Jurkat, Clone E6-1 (cell line): ENCODE data around the gene CIP2A. TPM values are rescaled to one million over a fixed set of nuclear protein-coding genes. Genes with fewer than 3 reads are reported as not detected.
"Not testable (repeated sequence)": the region's sequence is repeated elsewhere in the genome, so short reads cannot be mapped to it uniquely, and the experiment has no call there.

ENCODE experiments used
- DNase-seq: peaks from one replicate; pipeline ENCODE4 v3.0.0-alpha.2; 2011; ENCODE audit warnings: low read depth, low spot score
- H3K4me3 ChIP-seq: 2 replicates; pipeline ENCODE4 v1.5.1; 2011; ENCODE audit warnings: mild to moderate bottlenecking, low read length, control low read depth, moderate library complexity
- polyA plus RNA-seq: library from polyadenylated mRNA; unstranded; fragments of >200 nt; gene quantifications from one replicate; pipeline ENCODE4 v1.2.1, GENCODE V29; 2012; ENCODE audit warnings: missing spikeins; ENCODE audit not compliant: insufficient read length, insufficient read depth

Gene CIP2A
- 34.9 TPM for polyA plus RNA-seq

DNA sequence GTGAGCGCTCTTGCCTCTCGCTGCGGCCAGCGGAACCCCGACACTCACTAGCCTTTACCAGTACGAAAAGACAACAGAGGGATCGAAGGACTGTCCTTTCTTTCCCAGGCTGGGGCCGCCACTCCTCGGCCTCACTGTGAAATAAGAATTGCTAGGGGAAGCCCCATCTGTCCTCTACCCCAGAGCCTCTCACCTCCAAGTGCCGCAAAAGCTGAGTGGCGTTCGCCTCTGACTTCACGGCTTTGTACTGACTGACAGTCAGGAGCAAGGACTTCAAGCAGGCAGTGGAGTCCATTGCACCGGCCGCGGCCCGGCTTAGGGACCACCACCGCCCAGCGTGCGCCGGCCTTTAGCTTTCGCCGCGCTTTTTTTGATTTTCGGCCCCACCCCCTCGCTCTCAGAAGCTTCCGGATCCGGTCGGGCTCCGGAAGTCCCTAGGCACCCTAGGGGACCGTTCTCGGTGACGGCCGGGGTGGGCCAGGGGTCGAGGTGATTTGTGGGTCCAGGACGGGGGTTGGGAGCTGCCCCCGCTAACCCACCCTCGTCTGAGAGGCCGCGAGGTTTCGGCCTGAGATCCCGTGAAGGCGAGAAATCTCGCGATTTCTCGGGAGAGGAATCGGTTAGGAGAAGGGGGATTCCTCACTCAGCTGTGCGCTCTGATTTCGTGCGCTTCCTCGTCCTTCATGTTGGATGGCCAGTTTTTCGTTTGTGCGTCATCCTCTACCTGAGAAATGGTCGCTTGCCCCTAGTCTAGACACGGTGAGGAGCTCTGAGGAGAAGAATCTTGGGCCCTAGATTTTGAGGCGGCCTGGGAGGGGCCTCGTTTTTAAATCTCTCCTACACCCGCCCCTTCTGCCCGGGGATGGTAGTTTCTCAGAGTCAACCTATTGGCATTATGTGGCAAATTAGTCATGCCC lies at the start of gene CIP2A, which contains the start of gene DZIP3:
Gene CIP2A (minus strand): TSS at position 358 of the 917 bp plus-strand sequence. CDS start 63 bp downstream, at position 295.
Gene DZIP3 (plus strand): TSS at position 642 of the 917 bp plus-strand sequence. CDS start 15,685 bp downstream, outside the sequence.
- DNase-seq: peak; percentile 87
- peak within 1 kb of the TSS; percentile 92 for H3K4me3 ChIP-seq

DNA sequence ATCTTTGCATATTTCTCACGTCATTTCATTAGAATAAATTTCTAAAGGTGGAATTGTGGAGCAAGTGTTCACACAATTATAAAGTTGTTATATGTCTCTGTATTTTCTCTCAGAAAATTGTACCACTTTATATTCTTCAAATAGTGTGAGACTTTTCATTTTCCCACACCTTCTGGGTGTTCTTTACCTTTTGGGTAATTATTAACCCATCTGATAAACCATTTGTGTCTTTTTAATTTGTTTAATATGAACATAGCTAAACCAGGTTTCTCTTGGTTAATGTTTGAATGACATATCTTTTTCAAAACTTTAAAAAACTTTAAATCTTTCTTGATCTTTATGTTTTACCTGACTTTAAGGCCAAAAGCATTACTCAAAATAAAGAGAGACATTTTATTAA lies 40.7 kb upstream of the CIP2A start:
- H3K4me3 ChIP-seq: no peak overlapping the region
- no peak for DNase-seq

DNA sequence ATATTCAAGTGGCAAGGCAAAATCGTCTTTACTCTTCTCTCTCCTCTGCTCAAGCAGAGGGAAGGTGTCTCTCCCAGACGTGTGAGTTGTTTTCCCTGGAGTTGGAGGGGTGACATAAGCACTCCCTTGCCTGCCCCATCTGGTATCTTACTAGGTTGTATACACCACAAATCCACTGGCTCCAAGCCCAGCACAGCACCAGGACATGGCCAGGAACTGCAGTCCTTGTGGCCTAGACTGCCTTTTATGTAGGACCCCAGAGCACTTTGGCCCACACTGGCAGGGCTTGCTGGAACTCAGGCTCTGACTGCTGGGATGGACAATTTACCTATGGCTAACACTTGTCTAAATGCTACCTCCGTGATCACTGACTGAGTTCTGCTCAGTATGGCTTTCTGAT lies 34.3 kb upstream of the CIP2A start:
- H3K4me3 ChIP-seq: no peak overlapping the region
- no peak for DNase-seq

DNA sequence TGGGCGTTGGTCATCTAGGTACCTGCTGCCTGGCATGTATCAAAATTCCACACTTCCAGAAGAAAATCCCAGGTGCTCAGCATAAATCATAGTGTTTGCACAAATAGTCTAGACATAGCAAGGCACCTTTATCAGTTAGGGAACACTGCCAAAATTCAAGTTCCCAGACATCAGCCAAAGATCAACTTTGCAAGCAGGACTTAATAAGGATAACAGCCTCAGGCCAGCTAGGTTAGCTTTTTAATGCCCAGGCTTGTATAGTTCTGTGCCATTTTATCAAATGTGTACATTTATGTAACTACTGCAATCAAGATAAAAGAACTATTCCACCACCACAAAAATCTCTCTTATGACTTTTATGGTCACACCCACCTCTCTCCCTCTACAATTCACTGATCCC lies 31.0 kb upstream of the CIP2A start:
- no peak for DNase-seq

DNA sequence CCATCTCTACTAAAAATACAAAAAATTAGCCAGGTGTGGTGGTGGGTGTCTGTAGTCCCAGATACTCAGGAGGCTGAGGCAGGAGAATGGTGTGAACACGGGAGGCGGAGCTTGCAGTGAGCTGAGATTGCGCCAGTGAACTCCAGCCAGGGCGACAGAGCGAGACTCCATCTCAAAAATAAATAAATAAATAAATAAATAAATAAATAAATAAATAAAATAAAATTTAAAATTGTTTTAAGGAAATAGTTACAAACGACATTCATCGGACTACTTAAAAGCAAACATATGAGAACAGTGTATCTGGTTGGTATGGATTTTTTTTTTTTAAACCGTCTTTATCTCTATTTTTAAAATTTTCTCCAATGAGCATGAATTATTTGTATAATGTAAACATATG lies 26.9 kb upstream of the CIP2A start:
- H3K4me3 ChIP-seq, DNase-seq: not testable (repeated sequence)

More for the DNA sequence above, 31.0 kb upstream of the CIP2A start:
- no peak overlapping the region for H3K4me3 ChIP-seq

DNA sequence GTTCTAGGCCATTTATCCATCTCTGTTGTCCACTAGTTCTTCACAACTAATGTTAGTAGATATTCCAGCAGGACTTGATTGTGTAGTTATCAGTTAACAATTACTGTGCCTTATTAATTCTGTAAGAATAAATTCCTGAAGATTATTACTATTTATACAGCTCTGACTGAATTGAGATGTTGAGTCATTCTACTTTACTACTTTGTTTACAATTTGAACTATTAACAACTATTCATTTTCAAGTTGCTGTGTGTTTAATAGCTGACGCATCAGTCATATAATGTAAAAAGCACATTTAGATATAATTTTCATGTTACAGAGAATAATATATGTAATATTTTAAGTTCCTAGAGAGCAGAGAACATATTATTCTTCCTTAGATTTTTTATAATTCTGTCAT lies 21.4 kb upstream of the CIP2A start:
- H3K4me3 ChIP-seq: no peak overlapping the region
- DNase-seq: no peak

DNA sequence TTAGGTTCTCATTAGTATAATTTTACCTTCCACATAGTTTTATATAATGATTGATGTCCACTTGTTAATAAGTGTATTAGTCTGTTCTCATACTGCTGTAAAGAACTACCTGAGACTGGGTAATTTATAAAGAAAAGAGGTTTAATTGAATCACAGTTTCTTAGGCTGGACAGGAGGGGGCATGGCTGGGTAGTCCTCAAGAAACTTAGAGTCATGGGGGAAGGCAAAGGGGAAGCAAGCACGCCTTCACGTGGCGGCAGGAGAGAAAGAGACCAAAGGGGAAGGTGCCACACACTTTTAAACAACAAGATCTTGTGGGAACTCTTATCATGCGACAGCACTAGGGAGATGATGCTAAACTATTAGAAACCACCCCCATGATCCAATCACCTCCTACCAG lies 19.5 kb upstream of the CIP2A start:
- H3K4me3 ChIP-seq: no peak overlapping the region
- DNase-seq: peak; percentile 3

DNA sequence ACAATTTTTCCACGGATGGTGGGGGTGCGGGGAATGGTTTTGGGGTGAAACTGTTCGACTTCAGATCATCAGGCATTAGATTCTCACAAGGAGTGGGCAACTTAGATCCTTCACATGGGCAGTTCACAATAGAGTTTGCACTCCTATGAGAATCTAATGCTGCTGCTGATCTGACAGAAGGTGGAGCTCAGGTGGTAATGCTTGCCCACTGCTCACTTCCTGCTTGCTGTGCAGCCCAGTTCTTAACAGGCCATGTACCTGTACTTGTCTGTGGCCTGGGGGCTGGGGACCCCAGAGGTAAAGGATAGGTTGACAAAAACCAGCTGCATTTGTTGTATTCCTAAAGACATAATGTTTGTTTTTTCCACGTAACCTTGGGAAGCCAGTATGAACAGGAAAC lies 16.3 kb upstream of the CIP2A start:
- H3K4me3 ChIP-seq: no peak overlapping the region
- no peak for DNase-seq

DNA sequence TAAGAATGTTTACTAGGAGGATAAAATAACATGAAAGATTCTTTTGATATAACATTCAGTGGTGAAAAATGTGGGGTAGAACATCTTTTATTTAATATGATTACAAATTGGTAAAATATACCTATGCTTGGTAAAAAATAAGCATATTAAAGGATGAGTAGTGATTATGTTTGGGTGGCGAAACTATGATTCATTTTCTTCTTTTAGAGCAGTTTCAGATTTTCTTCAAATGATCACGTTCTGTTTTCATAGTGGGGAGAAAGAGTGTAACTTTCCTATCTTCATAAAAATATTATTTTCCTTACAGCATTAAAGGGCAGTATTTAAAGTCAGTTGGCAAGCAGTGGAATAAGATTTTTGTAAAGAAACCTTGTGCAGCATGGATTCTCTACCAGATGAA lies 15.8 kb upstream of the CIP2A start:
- no peak overlapping the region for H3K4me3 ChIP-seq
- no peak for DNase-seq

DNA sequence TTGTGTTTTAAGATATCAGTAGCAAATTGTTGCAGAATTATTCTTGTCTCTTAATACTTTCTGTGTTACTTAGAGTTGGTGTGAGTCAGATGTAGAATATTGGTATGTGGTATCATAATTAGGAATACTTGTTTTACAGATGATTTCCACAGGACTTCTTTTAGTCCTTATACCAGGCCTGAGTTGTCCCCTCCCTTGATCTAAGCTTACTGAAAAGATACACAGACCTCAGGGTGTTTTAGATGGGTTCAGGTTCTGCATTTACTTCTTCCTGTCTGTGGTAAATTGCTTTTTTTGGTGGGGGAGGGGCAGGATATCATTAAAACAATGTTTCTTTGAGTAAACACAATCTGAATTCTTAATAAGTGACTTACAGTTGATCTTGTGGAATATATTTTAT lies 14.5 kb upstream of the CIP2A start:
- no peak overlapping the region for H3K4me3 ChIP-seq
- DNase-seq: peak; percentile 48

DNA sequence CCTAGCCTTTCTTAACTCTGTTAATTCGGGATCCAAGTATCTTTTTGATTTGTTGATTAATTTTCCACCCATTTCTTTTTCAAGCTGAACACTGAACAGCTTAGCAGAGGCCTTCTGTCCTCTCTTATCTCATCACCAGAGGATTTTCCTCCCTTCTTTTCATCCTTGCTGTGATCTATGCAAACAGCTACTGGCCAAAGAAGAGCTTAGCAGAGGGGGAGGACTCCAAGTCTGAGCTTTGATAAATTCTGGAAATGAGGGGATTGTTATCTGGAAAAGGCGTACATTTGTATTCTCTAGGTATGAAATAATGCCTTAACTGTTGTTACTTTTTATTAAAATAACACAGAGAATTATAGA lies 13.7 kb upstream of the CIP2A start:
- DNase-seq: no peak
- no peak overlapping the region for H3K4me3 ChIP-seq

DNA sequence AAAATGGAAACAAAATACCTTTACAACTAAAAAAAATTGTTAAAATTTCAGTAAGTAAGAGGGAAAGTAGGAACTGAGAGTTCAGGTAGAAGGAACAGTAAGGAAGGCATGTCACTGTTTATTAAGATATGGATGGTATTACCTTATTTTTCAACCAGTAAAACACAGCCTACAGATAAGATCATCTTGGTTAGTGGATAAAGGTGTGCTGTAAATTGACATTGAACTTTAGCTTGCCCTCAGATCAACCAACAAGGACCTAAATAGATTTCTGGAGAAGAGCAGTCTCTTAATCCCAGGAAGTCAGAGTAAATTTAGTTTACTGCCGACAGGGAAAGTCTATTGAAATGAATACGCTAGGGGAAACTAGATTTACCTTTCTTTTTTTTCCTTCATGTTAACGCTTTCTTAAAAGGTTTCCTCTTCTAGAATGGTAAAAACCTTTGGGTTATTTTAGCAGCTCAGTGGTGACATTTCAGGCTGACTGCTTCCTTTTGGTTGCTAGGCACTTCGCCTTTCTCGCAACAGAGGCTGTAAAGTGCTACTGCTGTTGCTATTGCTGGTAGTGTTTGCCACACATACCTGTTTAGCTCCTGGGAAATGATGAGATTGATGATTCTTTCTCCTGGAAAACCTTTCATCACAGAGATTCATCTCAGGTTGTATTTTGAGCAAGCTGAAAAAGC lies 13.2 kb upstream of the CIP2A start:
- peak; percentile 16 for DNase-seq
- no peak overlapping the region for H3K4me3 ChIP-seq

DNA sequence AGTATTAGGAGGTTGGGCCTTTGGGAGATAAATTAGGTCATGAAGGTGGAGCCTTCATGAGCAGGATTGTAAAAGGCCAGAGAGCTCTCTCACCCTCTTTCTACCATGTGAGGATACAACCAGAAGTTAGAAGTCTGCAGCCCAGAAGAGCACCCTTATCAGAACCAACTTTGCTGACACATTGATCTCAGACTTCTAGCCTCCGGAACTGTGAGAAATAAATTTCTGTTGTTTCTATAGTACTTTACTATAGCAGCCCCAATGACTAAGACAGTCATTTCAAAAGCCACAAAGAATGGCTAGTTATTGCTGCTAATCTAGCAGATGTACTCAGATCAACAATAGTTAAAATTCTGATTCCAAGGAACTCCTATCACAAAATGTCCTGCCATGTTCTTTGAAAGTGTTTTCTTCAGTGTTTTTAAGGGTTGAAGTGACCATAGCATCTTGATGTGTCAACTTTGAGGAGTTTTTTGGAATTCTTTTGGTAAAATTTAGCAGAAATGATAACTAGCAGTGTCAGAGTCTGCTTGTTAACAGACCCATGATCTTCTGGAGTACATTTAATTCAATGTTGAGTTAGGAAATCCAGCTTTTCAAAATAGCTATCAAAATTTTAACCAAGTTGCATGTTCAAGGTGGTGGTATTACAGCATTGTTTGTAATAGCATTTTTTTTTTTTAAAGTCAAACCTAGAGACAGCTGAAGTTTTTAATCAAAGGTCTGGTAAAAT lies 10.6 kb upstream of the CIP2A start:
- DNase-seq: no peak
- H3K4me3 ChIP-seq: no peak overlapping the region

DNA sequence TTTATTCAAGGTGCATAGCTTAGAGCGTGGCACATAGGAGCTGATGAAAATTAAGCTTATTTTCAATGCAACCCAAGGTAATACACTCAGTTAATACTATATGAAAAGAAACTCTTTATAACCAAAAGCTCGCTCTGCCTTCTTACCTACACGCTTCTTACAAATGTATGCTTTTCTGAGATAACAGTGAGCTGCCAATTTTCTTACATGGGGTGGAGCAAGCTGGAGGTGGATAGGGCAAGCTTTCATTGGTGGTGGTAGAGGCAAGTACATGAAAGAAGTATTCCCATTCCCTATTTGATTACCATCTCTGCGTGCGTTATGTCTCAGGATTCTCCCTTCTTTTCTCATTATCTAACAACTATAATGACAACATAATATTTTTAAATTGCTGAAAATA lies 9.1 kb upstream of the CIP2A start:
- no peak for DNase-seq
- H3K4me3 ChIP-seq: no peak overlapping the region

DNA sequence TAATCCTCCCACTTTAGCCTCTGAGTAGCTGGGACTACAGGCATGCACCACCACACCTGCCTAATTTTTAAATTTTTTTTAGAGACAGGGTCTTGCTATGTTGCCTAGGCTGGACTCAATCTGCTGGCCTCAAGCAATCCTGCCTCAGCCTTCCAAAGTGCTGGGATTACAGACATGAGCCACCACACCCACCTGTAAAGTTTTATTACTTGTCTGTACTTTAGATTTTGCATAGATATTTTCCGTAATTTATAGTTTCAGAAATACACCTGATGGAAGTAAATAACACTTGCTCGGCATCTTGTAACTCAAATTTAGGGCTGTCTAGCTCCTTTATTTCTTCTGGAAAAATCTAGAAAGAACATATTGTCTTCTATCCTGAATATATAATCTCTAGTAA lies 6.1 kb upstream of the CIP2A start:
- no peak overlapping the region for H3K4me3 ChIP-seq
- DNase-seq: no peak

DNA sequence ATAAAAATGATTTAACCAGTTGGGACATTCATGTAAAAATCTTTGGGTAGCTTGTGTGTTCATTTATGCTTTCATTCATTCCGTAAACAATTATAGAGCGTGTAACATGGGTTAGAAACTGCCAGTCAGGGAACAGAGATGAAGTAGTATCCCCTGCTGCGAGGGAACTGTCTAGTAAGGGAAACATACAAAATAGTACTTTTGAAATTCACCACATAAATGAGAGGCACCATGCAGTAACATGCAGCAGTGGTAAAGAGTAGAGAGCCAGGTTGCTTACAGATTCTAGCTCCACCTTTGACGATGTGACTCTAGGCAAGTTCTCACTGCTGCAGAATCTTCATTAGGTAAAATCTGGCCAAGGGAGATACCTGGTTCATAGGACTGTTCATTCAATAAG lies 1.2 kb upstream of the CIP2A start:
- peak; percentile 51 for DNase-seq
- peak overlapping the region; percentile 92 for H3K4me3 ChIP-seq

DNA sequence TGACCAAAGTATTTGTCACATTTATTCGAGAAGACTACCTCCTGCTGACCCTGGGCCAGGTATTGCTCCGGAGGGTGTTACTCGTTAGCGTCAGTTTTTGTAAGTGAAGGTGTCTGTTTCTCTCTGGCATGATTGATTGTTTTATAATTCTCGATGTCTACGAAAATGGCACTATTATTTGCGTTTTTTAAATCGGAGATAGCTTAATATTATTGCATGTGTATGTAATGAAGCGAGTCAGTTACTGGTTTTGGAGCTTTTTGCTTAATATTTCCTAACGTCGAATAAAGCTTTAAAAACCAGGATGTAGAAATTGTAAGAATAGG lies 723 bp upstream of the CIP2A start:
- peak overlapping the region; percentile 92 for H3K4me3 ChIP-seq
- DNase-seq: no peak

DNA sequence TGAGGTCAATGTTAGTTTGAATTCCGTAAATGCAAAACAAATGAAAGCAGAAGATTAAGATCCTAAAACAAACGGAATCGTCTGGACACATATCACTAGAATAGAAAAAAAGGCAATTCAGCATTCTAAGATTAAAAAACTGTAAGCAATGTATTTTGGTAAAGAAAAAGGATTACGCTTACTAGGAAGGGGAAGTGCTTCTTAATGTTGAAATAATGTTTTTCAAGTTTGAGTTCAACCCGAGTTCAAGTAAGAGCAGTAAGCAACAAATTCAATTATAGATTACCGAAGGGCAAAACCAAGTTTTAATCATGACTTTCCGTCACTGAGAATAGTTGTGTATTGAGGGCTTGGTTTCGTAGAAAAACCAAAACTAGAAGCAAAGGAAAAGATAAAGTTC lies 637 bp downstream of the CIP2A start:
- H3K4me3 ChIP-seq: peak overlapping the region; percentile 92
- no peak for DNase-seq

DNA sequence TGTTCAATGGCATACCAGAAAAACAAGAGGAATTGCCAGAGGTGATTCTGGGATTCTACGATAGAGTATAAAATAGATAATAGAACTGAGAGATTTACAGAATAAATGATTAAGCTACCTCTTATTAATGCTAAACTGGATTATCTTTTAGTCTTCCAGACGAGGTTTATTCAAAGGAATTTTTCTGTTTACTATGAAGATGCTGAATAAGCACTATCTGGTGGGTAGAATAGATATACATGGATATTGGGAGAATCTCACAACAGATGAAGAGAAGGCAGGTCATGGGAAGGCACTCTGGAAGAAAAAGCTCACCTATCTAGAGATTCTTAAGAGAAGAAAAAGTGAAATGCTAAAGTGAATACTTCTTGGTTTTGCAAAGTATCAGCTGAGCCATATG lies 11.2 kb downstream of the CIP2A start:
- no peak overlapping the region for H3K4me3 ChIP-seq
- no peak for DNase-seq

DNA sequence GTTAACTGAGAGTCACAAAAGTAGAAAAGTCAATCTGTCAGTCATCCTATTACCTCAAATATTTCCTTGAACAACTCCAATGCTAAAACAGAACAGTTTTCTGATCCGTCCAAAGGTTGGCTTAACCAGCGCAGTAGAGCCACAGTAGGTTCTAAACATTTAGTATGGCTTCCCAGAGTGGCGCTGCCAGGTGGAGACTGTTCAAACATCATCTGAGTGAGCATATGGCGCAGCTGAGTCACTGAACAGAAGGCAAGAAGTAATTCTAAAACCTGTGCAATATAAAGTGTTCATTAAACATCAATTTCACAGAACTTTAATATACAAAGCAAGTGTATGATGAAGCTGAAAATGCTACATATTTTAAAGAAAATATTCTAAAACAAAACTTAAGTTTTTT lies 19.9 kb downstream of the CIP2A start:
- no peak for DNase-seq
- no peak overlapping the region for H3K4me3 ChIP-seq
